ENCODE results near the gene TMSB4X. TPM values are rescaled to one million over a fixed set of nuclear protein-coding genes. Genes with fewer than 3 reads are reported as not detected.
A peak's percentile ranks its signal among the peaks of the same experiment; 100 is the strongest.

TMSB4X gene
- total RNA-seq, 1 donor from 2014 or later, result 4,388 TPM

DNA sequence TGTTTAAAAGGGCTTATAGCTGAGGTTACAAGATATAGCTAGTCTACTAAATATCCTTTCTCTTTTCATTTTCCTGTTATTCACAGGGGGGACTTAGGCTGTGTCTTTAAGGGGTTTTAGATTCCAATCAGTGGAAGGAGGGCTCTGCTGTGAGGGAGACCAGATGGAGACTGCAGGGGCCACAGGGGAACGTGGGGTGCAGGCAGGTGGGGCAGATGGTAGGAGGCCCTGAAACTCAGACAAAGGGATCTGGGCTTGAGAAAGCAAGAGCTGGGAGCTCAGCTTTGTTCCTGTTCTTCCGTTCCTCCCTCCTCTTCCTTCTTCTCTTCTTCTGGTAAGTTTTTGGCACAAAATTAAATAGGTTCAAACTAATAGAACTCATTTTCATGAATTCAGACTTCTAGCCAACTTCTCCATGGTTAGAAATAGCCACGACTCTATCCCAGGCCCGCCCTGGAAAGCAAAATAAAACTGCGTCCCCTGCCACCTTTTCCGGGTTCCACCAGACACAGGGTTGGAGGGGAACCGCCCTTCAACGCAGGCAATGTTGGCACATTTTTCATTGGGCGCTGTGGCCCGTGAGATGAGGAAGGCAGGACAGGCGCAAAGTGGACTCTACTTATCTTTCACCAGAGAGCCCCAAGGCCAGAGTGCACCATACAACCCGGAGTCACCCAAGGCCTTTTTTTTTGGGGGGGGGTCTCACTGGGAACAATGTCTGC, 3.5 kb upstream of the TMSB4X start:
- no peaks in the 10 kb centered on the region for H3K9me3 ChIP-seq (ENCODE audit: insufficient read depth, low read depth, low read length)
- H3K27me3 ChIP-seq (ENCODE audit: insufficient read depth, low read length), result no peaks in the 10 kb centered on the region
- H3K36me3 ChIP-seq (ENCODE audit: insufficient read depth, low read length), result no peaks in the 10 kb centered on the region
- peaks cover 13% of the 10 kb centered on the region for H4K20me1 ChIP-seq (ENCODE audit: insufficient read depth, low read length)
- FAIRE-seq (no peak), DNase-seq (ENCODE audit: low read depth) (no peak)
- no peak for TF ChIP-seq EZH2 (IDR thresholded peaks at IDR 0.05; ENCODE audit: insufficient read depth, low read length)
- TF ChIP-seq, protein P1, sequence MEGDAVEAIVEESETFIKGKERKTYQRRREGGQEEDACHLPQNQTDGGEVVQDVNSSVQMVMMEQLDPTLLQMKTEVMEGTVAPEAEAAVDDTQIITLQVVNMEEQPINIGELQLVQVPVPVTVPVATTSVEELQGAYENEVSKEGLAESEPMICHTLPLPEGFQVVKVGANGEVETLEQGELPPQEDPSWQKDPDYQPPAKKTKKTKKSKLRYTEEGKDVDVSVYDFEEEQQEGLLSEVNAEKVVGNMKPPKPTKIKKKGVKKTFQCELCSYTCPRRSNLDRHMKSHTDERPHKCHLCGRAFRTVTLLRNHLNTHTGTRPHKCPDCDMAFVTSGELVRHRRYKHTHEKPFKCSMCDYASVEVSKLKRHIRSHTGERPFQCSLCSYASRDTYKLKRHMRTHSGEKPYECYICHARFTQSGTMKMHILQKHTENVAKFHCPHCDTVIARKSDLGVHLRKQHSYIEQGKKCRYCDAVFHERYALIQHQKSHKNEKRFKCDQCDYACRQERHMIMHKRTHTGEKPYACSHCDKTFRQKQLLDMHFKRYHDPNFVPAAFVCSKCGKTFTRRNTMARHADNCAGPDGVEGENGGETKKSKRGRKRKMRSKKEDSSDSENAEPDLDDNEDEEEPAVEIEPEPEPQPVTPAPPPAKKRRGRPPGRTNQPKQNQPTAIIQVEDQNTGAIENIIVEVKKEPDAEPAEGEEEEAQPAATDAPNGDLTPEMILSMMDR (IDR thresholded peaks at IDR 0.05; ENCODE audit: insufficient read depth, low read depth, low read length), result no peak
- peaks cover 22% of the 10 kb centered on the region for H3K4me1 ChIP-seq (ENCODE audit: insufficient read depth, low read length)
- peak overlapping the region; percentile 50 for H3K9ac ChIP-seq (ENCODE audit: low read length)
- H3K4me3 ChIP-seq (ENCODE audit: insufficient read depth, low read depth, low read length), result no peak overlapping the region
- Mint-ChIP-seq H3K27me3 (ENCODE audit: low read depth, unreplicated experiment) (no peaks in the 10 kb centered on the region), H3K4me1 (ENCODE audit: low read depth, unreplicated experiment) (peaks cover 5% of the 10 kb centered on the region), H3K36me3 (ENCODE audit: low read depth, unreplicated experiment) (peaks cover 9% of the 10 kb centered on the region), H3K9me3 (ENCODE audit: unreplicated experiment) (no peaks in the 10 kb centered on the region), H3K27ac (ENCODE audit: unreplicated experiment) (no peak overlapping the region), H3K4me3 (ENCODE audit: unreplicated experiment) (no peak overlapping the region)
- H2AFZ ChIP-seq (ENCODE audit: low read depth, low read length), result peak overlapping the region; percentile 73
- H3K4me2 ChIP-seq (ENCODE audit: low read length), result peak overlapping the region; percentile 66
- H3K79me2 ChIP-seq (ENCODE audit: insufficient read depth, low read length), result peaks cover 32% of the 10 kb centered on the region
- peak overlapping the region; percentile 26 for H3K27ac ChIP-seq (ENCODE audit: low read depth, low read length)

- no peaks in the 10 kb centered on the region for H3K9me3 Mint-ChIP-seq (ENCODE audit: unreplicated experiment)
- peaks cover 5% of the 10 kb centered on the region for H3K4me1 Mint-ChIP-seq (ENCODE audit: low read depth, unreplicated experiment)
- H4K20me1 ChIP-seq (ENCODE audit: insufficient read depth, low read length), result peaks cover 13% of the 10 kb centered on the region
- peaks cover 11% of the 10 kb centered on the region for H3K36me3 Mint-ChIP-seq (ENCODE audit: low read depth, unreplicated experiment)
- TF ChIP-seq, protein P1 (IDR thresholded peaks at IDR 0.05; ENCODE audit: insufficient read depth, low read depth, low read length), result no peak
- TF ChIP-seq EZH2 (IDR thresholded peaks at IDR 0.05; ENCODE audit: insufficient read depth, low read length), result no peak
- no peak for DNase-seq (ENCODE audit: low read depth)
- H3K4me3 Mint-ChIP-seq (ENCODE audit: unreplicated experiment), result no peak overlapping the region
- peaks cover 38% of the 10 kb centered on the region for H3K79me2 ChIP-seq (ENCODE audit: insufficient read depth, low read length)
- no peak overlapping the region for H3K27ac ChIP-seq (ENCODE audit: low read depth, low read length)
- H3K27me3 ChIP-seq (ENCODE audit: insufficient read depth, low read length), result no peaks in the 10 kb centered on the region
- H2AFZ ChIP-seq (ENCODE audit: low read depth, low read length), result no peak overlapping the region
- peaks cover 2% of the 10 kb centered on the region for H3K36me3 ChIP-seq (ENCODE audit: insufficient read depth, low read length)
- no peak overlapping the region for H3K27ac Mint-ChIP-seq (ENCODE audit: unreplicated experiment)
- H3K27me3 Mint-ChIP-seq (ENCODE audit: low read depth, unreplicated experiment), result no peaks in the 10 kb centered on the region
- H3K4me3 ChIP-seq (ENCODE audit: insufficient read depth, low read depth, low read length), result no peak overlapping the region
- H3K4me2 ChIP-seq (ENCODE audit: low read length), result no peak overlapping the region
- peaks cover 22% of the 10 kb centered on the region for H3K4me1 ChIP-seq (ENCODE audit: insufficient read depth, low read length)
- no peak for FAIRE-seq
- no peak overlapping the region for H3K9ac ChIP-seq (ENCODE audit: low read length)
- no peaks in the 10 kb centered on the region for H3K9me3 ChIP-seq (ENCODE audit: insufficient read depth, low read depth, low read length)
Observed at GRCh38 chrX:12972243-12972642, 2.7 kb upstream of the TMSB4X start.

All from astrocyte (in vitro differentiated cells and primary cell).